Lower lobe of right lung (tissue), 2 donors: ENCODE data around the gene RNFT2. TPM values are rescaled to one million over a fixed set of nuclear protein-coding genes. Genes with fewer than 3 reads are reported as not detected.

ENCODE experiments used
- ATAC-seq, 2 donors: fragments of 200-7000 bp; cut with Tn5 transposase; one replicate each; pipeline ENCODE4 v1.9.1; 2020 to 2022; ENCODE audit warnings: mild to moderate bottlenecking in 2 of 2, moderate library complexity in 2 of 2
- DNase-seq: peaks from one replicate; pipeline ENCODE4 v3.0.0-alpha.2; 2020
- H3K27ac ChIP-seq: fragments of 200-600 bp; one replicate; pipeline ENCODE4 v1.8.0; 2022
- H3K27me3 ChIP-seq: fragments of 200-600 bp; one replicate; pipeline ENCODE4 v1.8.0; 2022; ENCODE audit warnings: low read depth
- H3K36me3 ChIP-seq: fragments of 200-600 bp; one replicate; pipeline ENCODE4 v1.8.0; 2022; ENCODE audit warnings: mild to moderate bottlenecking
- H3K4me1 ChIP-seq: fragments of 200-600 bp; one replicate; pipeline ENCODE4 v1.8.0; 2022
- H3K4me3 ChIP-seq: fragments of 200-600 bp; one replicate; pipeline ENCODE4 v1.8.0; 2022; ENCODE audit warnings: mild to moderate bottlenecking
- H3K9me3 ChIP-seq: fragments of 200-600 bp; one replicate; pipeline ENCODE4 v1.8.0; 2022
- CTCF ChIP-seq: fragments of 200-600 bp; IDR thresholded peaks from one replicate; pipeline ENCODE4 v1.8.0; 2022; ENCODE audit warnings: antibody characterized with exemption, mild to moderate bottlenecking
- intact Hi-C: fragments of 100-400 bp; cut with DNase I; formaldehyde crosslinking; loops from one replicate; pipeline ENCODE4 v1.11.0; 2022
- total RNA-seq: library from RNA; stranded (reverse); fragmentation: NEBNext Ultra II Directional; extraction: Animal tissue kit (Norgen Biotek cat#: 25700); gene quantifications from one replicate; pipeline ENCODE4 v1.2.1, GENCODE V29; 2021
- donor health status: DM: no; HTN: yes; CAD: no; lungs with severe emphysema.

Gene RNFT2
- total RNA-seq, 1 donor from 2014 or later = 3.3 TPM

GRCh38 chr12:116879509-116880212 lies 141.5 kb downstream of the RNFT2 start:
- no peak overlapping the region for H3K27ac ChIP-seq
- H3K4me1 ChIP-seq = peaks cover 42% of the 10 kb centered on the region
- intact Hi-C loops = no loop called here
- no peaks in the 10 kb centered on the region for H3K9me3 ChIP-seq
- DNase-seq = no peak
- no peaks in the 10 kb centered on the region for H3K36me3 ChIP-seq
- no peak for ATAC-seq
- TF ChIP-seq CTCF = no peak
- peak overlapping the region; percentile 29 for H3K4me3 ChIP-seq
- peaks cover 89% of the 10 kb centered on the region for H3K27me3 ChIP-seq

GRCh38 chr12:116880213-116880816 lies 142.2 kb downstream of the RNFT2 start:
- intact Hi-C loops = no loop called here
- H3K4me3 ChIP-seq = peak overlapping the region; percentile 40
- H3K27me3 ChIP-seq = peaks cover 82% of the 10 kb centered on the region
- H3K9me3 ChIP-seq = no peaks in the 10 kb centered on the region
- H3K27ac ChIP-seq = no peak overlapping the region
- TF ChIP-seq CTCF = no peak
- ATAC-seq (no peak), DNase-seq (no peak)
- peaks cover 42% of the 10 kb centered on the region for H3K4me1 ChIP-seq
- H3K36me3 ChIP-seq = no peaks in the 10 kb centered on the region

GRCh38 chr12:116880817-116881324 lies 142.8 kb downstream of the RNFT2 start:
- Histone ChIP-seq H3K4me1 (peaks cover 42% of the 10 kb centered on the region), H3K36me3 (no peaks in the 10 kb centered on the region), H3K27ac (no peak overlapping the region), H3K4me3 (peak overlapping the region; percentile 40), H3K9me3 (no peaks in the 10 kb centered on the region), H3K27me3 (peaks cover 77% of the 10 kb centered on the region)
- ATAC-seq = peak; percentile 66 to 79
- intact Hi-C loops = no loop called here
- TF ChIP-seq CTCF = no peak
- no peak for DNase-seq

- Histone ChIP-seq H3K27ac (no peak within 1 kb of the TSS), H3K27me3 (peaks cover 75% of the 10 kb centered on the region), H3K4me3 (peak within 1 kb of the TSS; percentile 40), H3K9me3 (no peaks in the 10 kb centered on the region), H3K36me3 (no peaks in the 10 kb centered on the region), H3K4me1 (peaks cover 42% of the 10 kb centered on the region)
- ATAC-seq (no peak), DNase-seq (no peak)
- TF ChIP-seq CTCF = no peak
- intact Hi-C loops = no loop called here
Observed at GRCh38 chr12:116881325-116881876, 143.3 kb downstream of the RNFT2 start, which contains the start of gene HRK. Gene HRK (minus strand): TSS chr12:116881441. CDS start chr12:116881307, 134 bp downstream.

DNA sequence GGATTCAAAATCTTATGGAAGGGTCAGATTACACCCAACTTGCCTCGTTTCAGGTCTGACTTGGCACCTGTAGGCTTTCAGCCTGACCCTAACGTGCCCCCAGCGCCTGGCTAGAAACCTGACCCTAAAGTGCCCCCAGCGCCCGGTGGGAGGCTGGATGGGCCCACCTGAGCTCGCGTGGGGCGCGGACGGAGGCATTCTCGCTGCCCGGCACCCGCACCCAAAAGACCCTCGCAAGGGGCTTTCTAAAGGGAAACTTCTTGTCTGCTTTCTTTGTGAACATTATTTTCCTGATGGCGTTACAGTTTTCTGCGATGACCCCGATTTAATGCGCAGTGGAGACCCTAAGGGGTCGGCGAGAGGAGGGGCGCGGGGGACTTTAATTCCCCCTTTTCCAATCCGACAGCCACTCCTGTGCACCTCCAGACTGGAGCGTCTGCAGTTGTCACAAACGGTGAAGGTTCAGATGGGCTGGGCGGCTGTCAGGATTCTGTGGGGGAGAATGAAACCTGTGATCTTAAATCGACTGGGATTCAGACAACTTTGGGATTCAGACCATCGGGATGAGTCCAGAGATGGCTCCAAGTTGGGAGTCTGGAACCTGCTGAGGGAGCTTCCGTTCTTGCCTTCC lies 143.9 kb downstream of the RNFT2 start:
- no peak for ATAC-seq
- no peak for TF ChIP-seq CTCF
- H3K4me1 ChIP-seq = peaks cover 42% of the 10 kb centered on the region
- peaks cover 69% of the 10 kb centered on the region for H3K27me3 ChIP-seq
- no peaks in the 10 kb centered on the region for H3K9me3 ChIP-seq
- intact Hi-C loops = no loop called here
- no peak for DNase-seq
- no peak overlapping the region for H3K27ac ChIP-seq
- H3K36me3 ChIP-seq = no peaks in the 10 kb centered on the region
- H3K4me3 ChIP-seq = no peak overlapping the region
